HG03558 (cell line): Measurements from ENCODE around the gene CDK5RAP2.
"Not testable (repeated sequence)": the region's sequence is repeated elsewhere in the genome, so short reads cannot be mapped to it uniquely, and the experiment has no call there.

ENCODE experiments used
- ATAC-seq: cut with Tn5 transposase; IDR thresholded peaks from one replicate; pipeline ENCODE4 v1.9.1; 2021; ENCODE audit warnings: moderate number of reproducible peaks; ENCODE audit not compliant: unreplicated experiment; ENCODE audit errors: extremely low read depth

CDK5RAP2 gene

DNA sequence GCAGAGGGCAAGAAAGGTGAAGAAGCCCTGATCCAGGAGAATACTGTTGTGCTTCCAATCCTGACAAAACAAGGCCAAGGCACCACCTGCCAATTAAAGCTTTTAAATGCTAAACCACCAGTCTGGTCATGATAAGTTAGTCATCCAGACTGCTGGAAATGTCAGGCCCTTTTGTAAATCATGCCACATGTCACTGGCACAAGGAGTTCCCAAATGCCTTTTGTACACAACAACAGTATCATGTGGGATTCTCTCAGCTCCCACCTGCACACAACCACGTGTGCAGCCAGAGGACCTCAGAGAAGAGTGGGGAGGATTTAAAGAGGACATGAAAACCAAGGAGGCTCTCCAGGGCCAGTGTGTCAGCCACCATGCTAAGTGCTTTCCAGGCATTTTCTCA, 99.3 kb downstream of the CDK5RAP2 start:
- ATAC-seq: no peak

DNA sequence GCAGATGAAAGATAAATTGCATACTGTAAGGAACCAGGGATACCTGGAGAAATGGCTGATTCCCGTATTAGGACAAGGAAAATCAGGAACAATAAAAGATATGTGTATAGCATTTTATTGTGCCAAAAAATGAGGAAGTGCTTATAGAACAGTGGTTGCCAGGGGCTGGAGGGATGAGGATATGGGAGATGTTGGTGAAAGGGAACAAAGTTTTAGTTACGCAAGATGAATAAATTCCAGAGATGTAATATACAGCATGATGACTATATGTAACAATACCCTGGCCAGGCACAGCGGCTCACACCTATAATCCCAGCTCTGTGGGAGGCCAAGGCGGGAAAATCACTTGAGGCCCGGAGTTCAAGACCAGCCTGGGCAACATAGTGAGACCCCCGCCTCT, 101.8 kb downstream of the CDK5RAP2 start:
- no peak for ATAC-seq

DNA sequence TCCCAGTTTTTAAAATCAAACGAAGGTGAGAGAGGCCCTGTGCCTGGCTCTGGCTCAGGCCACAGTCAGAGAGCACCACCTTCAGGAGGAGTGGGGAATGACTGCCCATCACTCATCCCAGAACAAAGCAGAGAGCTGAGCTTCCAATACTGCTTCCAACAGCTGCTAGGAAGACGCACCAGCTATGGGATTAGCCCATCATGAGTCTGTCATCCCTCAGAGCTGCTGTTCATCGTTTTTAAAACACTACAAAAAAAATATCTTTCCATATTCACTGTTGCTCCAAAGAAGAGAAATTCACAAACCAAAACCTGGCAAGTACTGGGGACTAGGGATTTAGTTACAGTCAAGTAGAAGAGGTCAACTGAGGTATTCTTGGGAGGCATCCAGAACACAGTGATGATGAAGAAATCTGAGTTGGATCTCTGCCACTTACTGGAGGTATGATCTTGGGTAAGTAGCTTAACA, 102.4 kb downstream of the CDK5RAP2 start:
- ATAC-seq: no peak

DNA sequence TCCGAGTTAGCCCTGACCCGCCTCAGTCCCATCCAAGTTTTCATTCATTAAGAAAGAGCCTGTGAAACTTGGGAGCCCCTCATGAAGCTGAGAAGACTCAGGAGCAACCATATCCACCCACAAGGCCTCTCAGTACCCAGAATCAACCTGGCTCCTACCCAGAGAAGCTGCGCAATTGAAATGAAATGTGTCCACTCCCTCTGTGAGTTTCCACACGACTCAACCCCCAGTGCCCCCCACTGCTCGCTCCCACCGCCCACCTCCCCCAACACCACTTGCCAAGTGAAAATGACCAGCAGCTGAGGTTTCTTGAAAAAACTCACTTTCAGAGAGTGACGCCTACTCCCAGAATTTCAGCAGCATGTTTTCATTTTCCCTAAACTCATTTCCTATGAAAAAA, 104.6 kb downstream of the CDK5RAP2 start:
- ATAC-seq: no peak

DNA sequence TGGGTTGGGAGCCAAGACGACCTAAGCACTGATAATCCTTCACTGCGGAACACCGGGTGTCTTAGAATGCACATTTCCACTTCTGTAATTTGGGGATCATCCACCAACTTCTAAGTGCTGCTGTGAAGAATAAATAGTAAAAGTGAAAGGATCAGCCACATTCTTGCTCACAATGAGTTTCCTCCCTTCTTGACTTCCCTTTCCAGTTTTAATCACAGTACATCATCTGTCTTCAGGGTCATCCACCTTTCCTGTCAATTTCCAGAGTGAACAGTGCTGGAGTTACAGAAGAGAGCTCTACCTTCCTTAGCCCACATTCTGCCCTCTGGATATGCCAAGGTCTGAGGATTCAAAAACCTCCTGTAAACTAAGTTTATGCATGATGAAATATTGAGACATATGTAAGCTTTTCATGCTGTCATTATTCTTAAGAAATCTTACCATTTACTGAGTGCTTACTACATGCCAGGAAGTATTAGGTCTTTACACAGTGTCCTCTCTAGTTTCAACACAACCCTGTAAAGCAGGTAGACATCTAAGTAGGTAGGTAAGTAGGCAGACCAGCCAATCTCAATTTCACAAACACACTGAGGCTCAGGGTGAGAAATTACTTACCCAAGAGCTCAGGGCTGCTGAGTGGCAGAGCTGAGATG, 105.2 kb downstream of the CDK5RAP2 start:
- no peak for ATAC-seq

- no peak for ATAC-seq
Observed at GRCh38 chr9:120473608-120474007, 106.4 kb downstream of the CDK5RAP2 start.

GRCh38 chr9:120465685-120466407, 114.1 kb downstream of the CDK5RAP2 start:
- ATAC-seq: no peak

GRCh38 chr9:120464887-120465421, 115.0 kb downstream of the CDK5RAP2 start:
- no peak for ATAC-seq

- no peak for ATAC-seq
Observed at GRCh38 chr9:120464176-120464886, 115.6 kb downstream of the CDK5RAP2 start.

- ATAC-seq: no peak
Observed at GRCh38 chr9:120463765-120464164, 116.2 kb downstream of the CDK5RAP2 start.

DNA sequence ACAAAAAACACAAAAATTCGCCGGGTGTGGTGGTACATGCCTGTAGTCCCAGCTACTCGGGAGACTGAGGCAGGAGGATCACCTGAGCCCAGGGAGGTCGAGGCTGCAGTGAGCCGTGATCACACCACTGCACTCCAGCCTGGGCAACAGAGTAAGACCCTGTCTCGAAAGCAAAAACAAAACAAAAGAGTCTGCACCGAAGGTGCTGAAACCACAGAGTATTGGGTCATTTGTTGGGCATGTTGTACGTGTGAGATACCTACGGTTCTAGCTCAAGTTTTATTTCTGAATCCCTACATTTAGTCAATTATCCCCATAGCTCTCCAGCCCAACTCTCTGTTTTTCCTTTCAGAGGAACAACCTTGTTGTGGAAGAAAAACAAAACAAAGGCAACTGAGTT, 118.3 kb downstream of the CDK5RAP2 start:
- not testable (repeated sequence) for ATAC-seq

DNA sequence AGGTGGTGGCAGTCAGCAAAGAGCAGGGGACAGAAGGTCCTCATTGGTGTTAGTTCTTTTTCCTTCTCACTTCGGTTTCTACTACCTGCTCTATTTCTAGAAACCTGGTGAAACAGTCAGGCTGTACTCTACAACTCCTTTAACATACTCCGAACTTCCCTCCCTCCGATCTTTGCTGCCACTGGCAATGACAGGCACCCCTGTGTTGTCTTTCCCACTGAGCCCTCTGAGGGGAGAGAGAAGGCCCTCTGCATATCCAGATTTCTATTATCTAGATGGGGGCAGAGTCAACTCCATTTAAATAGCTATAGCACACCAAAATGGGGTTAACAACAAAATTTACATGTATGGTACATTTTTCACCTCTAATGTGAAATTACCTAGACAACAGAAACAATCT, 123.7 kb downstream of the CDK5RAP2 start:
- no peak for ATAC-seq

DNA sequence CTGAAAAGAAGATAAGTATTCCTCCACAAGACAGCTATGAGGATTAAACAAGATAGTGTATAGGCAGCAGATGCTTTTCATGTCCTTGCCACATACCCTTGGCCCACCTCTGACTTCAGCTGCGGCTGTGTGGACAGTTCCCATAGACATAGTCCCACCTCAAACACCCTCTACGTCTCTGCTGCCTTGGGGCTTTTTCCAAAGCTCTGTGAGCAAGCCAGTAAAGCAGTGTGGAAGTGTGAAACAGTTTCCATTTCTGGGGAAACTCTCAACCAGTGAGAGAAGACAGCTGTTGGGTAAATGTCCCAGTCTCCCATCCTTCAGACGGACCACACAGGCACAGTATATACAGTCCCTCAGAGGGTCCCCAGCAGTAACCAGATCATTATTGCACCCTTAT, 125.5 kb downstream of the CDK5RAP2 start:
- no peak for ATAC-seq

DNA sequence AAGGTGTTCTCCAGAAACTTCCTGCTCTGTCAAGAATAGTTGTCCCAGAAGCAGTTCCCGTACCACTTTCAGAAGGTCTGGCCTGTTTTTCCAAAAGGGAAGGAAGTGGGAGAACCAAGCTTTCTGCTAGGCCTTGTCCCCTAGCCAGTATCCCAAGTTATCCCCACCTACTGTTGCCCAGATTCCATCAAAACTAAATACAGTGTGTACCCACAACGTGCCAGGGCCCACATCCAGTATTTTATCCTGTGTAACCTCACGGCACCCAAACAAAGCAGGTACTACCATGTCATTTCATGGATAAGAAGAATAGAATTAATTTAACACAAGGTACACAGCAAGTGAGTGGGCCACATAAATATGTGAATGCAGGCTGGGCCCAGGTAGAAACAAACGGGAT, 126.2 kb downstream of the CDK5RAP2 start:
- ATAC-seq: no peak

GRCh38 chr9:120452631-120453030, 127.3 kb downstream of the CDK5RAP2 start:
- no peak for ATAC-seq

- ATAC-seq: no peak
Observed at GRCh38 chr9:120450916-120451315, 129.1 kb downstream of the CDK5RAP2 start.

- no peak for ATAC-seq
Observed at GRCh38 chr9:120449566-120449965, 130.4 kb downstream of the CDK5RAP2 start.

- no peak for ATAC-seq
Observed at GRCh38 chr9:120447959-120448500, 131.9 kb downstream of the CDK5RAP2 start.

DNA sequence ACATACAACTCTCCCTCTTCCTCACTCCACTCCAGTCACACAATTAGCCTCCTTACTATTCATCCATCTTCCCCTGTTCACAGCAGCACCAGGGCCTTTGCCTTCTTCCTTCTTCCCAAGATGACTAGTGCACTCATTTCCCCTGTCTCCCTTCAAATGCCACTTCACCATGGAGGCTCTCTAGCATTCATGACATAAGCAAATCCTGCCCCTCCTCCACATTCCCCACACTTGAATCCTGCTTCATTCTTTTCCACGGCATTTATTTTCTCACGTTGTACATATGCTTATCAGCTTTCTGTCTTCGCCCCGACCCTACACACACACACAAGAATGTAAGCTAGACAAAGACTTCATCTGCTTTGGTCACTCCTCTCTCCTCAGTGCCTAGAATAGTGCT, 133.3 kb downstream of the CDK5RAP2 start:
- no peak for ATAC-seq

GRCh38 chr9:120443976-120444375, 136.0 kb downstream of the CDK5RAP2 start:
- no peak for ATAC-seq

GRCh38 chr9:120443489-120443888, 136.5 kb downstream of the CDK5RAP2 start:
- ATAC-seq: no peak
